BLaER1 treated with 17β-estradiol and CSF1 and Interleukin-3, amounts not matched to agents 10 nM and 100 nM (cell line): Measurements from ENCODE around the gene PITPNM1.
A peak's percentile ranks its signal among the peaks of the same experiment; 100 is the strongest.

Source experiments
- H3K27ac ChIP-seq, 11 experiments: shearing (Covaris generic); formaldehyde crosslinking; 2 replicates each; pipeline ENCODE4 v1.8.1; 2022
- H3K27me3 ChIP-seq, 11 experiments: shearing (Covaris generic); formaldehyde crosslinking; 2 replicates each; pipeline ENCODE4 v1.8.1; 2022
- H3K36me3 ChIP-seq, 11 experiments: shearing (Covaris generic); formaldehyde crosslinking; 2 replicates each; pipeline ENCODE4 v1.8.1; 2022
- H3K4me1 ChIP-seq, 10 experiments: shearing (Covaris generic); formaldehyde crosslinking; 2 replicates each; pipeline ENCODE4 v1.8.1; 2022
- H3K4me2 ChIP-seq, 11 experiments: shearing (Covaris generic); formaldehyde crosslinking; 2 replicates each; pipeline ENCODE4 v1.8.1; 2022
- H3K4me3 ChIP-seq, 10 experiments: shearing (Covaris generic); formaldehyde crosslinking; 2 replicates each; pipeline ENCODE4 v1.8.1; 2022
- H3K9ac ChIP-seq, 11 experiments: shearing (Covaris generic); formaldehyde crosslinking; 2 replicates each; pipeline ENCODE4 v1.8.1; 2022
- H3K9me3 ChIP-seq, 11 experiments: shearing (Covaris generic); formaldehyde crosslinking; replicated peaks in 1 of 11; 2 replicates each; pipeline ENCODE4 v1.8.1; 2022
- H4K20me1 ChIP-seq, 11 experiments: shearing (Covaris generic); formaldehyde crosslinking; 2 replicates each; pipeline ENCODE4 v1.8.1; 2022
- Cebpa-rat ChIP-seq, 11 experiments: shearing (Covaris generic); IDR thresholded peaks; 2 replicates each; pipeline ENCODE4 v1.8.1; 2022

Gene PITPNM1

GRCh38 chr11:67542169-67542568 is 37.0 kb upstream of the PITPNM1 start:
- Histone ChIP-seq H3K27ac (no peak overlapping the region), H3K4me2 (no peak overlapping the region), H3K4me1 (peaks cover 0 to 49% (median 23%) of the 10 kb centered on the region in 10 experiments; a peak in 16 of 20 replicates), H3K27me3 (no peaks in the 10 kb centered on the region), H3K36me3 (no peaks in the 10 kb centered on the region), H3K9ac (no peak overlapping the region), H3K4me3 (no peak overlapping the region), H3K9me3 (peaks cover 3 to 23% (median 12%) of the 10 kb centered on the region in 11 experiments; a peak in 19 of 22 replicates), H4K20me1 (no peaks in the 10 kb centered on the region)
- TF ChIP-seq Cebpa-rat (IDR thresholded peaks at IDR 0.05), result no peak

GRCh38 chr11:67541198-67541597 is 36.0 kb upstream of the PITPNM1 start:
- Histone ChIP-seq H3K9ac (no peak overlapping the region), H3K4me2 (no peak overlapping the region), H3K4me3 (no peak overlapping the region), H3K36me3 (no peaks in the 10 kb centered on the region), H3K9me3 (peaks cover 12 to 32% (median 22%) of the 10 kb centered on the region in 11 experiments), H3K4me1 (peaks cover 0 to 42% (median 23%) of the 10 kb centered on the region in 10 experiments; a peak in 16 of 20 replicates), H3K27me3 (no peaks in the 10 kb centered on the region), H4K20me1 (no peaks in the 10 kb centered on the region), H3K27ac (no peak overlapping the region)
- no peak for TF ChIP-seq Cebpa-rat (IDR thresholded peaks at IDR 0.05)

DNA sequence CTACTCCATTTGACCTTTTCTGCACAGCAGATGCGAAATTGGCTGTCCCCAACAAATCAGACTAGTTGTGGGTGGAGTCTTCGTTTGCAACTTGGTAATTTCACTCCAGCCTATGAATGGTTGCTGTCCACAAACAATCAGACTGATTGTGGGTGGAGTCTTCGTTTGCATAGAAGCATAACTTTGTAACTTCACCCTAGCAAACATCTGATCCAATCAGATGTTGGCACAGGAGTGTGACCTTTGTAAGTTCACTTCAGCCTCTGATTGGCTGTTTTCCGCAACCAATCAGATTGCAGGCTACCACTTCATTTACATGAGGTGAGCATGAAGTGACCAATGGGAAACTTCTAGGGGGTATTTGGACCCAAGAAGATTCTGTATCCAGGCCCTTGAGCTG is 34.4 kb upstream of the PITPNM1 start:
- Histone ChIP-seq H3K9me3 (peaks cover 29 to 49% (median 38%) of the 10 kb centered on the region in 11 experiments), H3K4me3 (no peak overlapping the region), H3K36me3 (no peaks in the 10 kb centered on the region), H3K4me1 (peaks cover 0 to 25% (median 10%) of the 10 kb centered on the region in 10 experiments; a peak in 16 of 20 replicates), H3K27me3 (no peaks in the 10 kb centered on the region), H3K9ac (no peak overlapping the region), H3K4me2 (no peak overlapping the region), H4K20me1 (no peaks in the 10 kb centered on the region), H3K27ac (no peak overlapping the region)
- TF ChIP-seq Cebpa-rat (IDR thresholded peaks at IDR 0.05), result no peak

- peaks cover 35 to 55% (median 44%) of the 10 kb centered on the region in 11 experiments for H3K9me3 ChIP-seq
- peaks cover 0 to 19% (median 4%) of the 10 kb centered on the region in 10 experiments; a peak in 11 of 20 replicates for H3K4me1 ChIP-seq
- no peak overlapping the region for H3K9ac ChIP-seq
- H3K4me2 ChIP-seq, result no peak overlapping the region
- H3K4me3 ChIP-seq, result no peak overlapping the region
- H3K27me3 ChIP-seq, result no peaks in the 10 kb centered on the region
- H4K20me1 ChIP-seq, result no peaks in the 10 kb centered on the region
- H3K36me3 ChIP-seq, result no peaks in the 10 kb centered on the region
- H3K27ac ChIP-seq, result no peak overlapping the region
- TF ChIP-seq Cebpa-rat (IDR thresholded peaks at IDR 0.05), result no peak
Measured at GRCh38 chr11:67538823-67539505, 33.8 kb upstream of the PITPNM1 start.

- Histone ChIP-seq H3K9me3 (peaks cover 41 to 61% (median 51%) of the 10 kb centered on the region in 11 experiments), H3K27me3 (no peaks in the 10 kb centered on the region), H3K4me3 (no peak overlapping the region), H3K4me1 (peaks cover 0 to 13% (median under 1%) of the 10 kb centered on the region in 10 experiments; a peak in 5 of 20 replicates), H3K4me2 (no peak overlapping the region), H3K27ac (no peak overlapping the region), H3K36me3 (peaks cover 0 to 4% (median 0%) of the 10 kb centered on the region in 11 experiments; a peak in 1 of 22 replicates), H4K20me1 (no peaks in the 10 kb centered on the region), H3K9ac (no peak overlapping the region)
- TF ChIP-seq Cebpa-rat (IDR thresholded peaks at IDR 0.05), result no peak
Measured at GRCh38 chr11:67538306-67538705, 33.1 kb upstream of the PITPNM1 start.

GRCh38 chr11:67535561-67535960 is 30.4 kb upstream of the PITPNM1 start:
- no peak overlapping the region for H3K27ac ChIP-seq
- H3K4me2 ChIP-seq, result no peak overlapping the region
- peaks cover 0 to 4% (median 0%) of the 10 kb centered on the region in 11 experiments; a peak in 1 of 22 replicates for H3K36me3 ChIP-seq
- H4K20me1 ChIP-seq, result no peaks in the 10 kb centered on the region
- peaks cover 54 to 79% (median 69%) of the 10 kb centered on the region in 11 experiments for H3K9me3 ChIP-seq
- H3K27me3 ChIP-seq, result no peaks in the 10 kb centered on the region
- no peak for TF ChIP-seq Cebpa-rat (IDR thresholded peaks at IDR 0.05)
- no peak overlapping the region for H3K9ac ChIP-seq
- H3K4me3 ChIP-seq, result no peak overlapping the region
- H3K4me1 ChIP-seq, result peaks cover 1 to 9% (median 2%) of the 10 kb centered on the region in 10 experiments; a peak in 19 of 20 replicates

GRCh38 chr11:67534070-67534679 is 29.0 kb upstream of the PITPNM1 start:
- Histone ChIP-seq H3K9ac (no peak overlapping the region), H4K20me1 (no peaks in the 10 kb centered on the region), H3K4me3 (peak overlapping the region in 3 of 10 experiments; percentile 1 to 40 (median 17); a peak in 2 of 20 replicates), H3K9me3 (peaks cover 52 to 76% (median 63%) of the 10 kb centered on the region in 11 experiments), H3K27ac (no peak overlapping the region), H3K27me3 (no peaks in the 10 kb centered on the region), H3K4me2 (no peak overlapping the region), H3K36me3 (peaks cover 0 to 4% (median 0%) of the 10 kb centered on the region in 11 experiments; a peak in 1 of 22 replicates), H3K4me1 (peaks cover 15 to 20% (median 16%) of the 10 kb centered on the region in 10 experiments)
- no peak for TF ChIP-seq Cebpa-rat (IDR thresholded peaks at IDR 0.05)

GRCh38 chr11:67532889-67533288 is 27.7 kb upstream of the PITPNM1 start:
- peaks cover 15 to 20% (median 16%) of the 10 kb centered on the region in 10 experiments for H3K4me1 ChIP-seq
- no peaks in the 10 kb centered on the region for H3K27me3 ChIP-seq
- peaks cover 52 to 72% (median 59%) of the 10 kb centered on the region in 11 experiments for H3K9me3 ChIP-seq
- H3K27ac ChIP-seq, result no peak overlapping the region
- peaks cover 0 to 4% (median 0%) of the 10 kb centered on the region in 11 experiments; a peak in 1 of 22 replicates for H3K36me3 ChIP-seq
- no peaks in the 10 kb centered on the region for H4K20me1 ChIP-seq
- no peak overlapping the region for H3K4me3 ChIP-seq
- no peak overlapping the region for H3K4me2 ChIP-seq
- no peak for TF ChIP-seq Cebpa-rat (IDR thresholded peaks at IDR 0.05)
- H3K9ac ChIP-seq, result no peak overlapping the region

DNA sequence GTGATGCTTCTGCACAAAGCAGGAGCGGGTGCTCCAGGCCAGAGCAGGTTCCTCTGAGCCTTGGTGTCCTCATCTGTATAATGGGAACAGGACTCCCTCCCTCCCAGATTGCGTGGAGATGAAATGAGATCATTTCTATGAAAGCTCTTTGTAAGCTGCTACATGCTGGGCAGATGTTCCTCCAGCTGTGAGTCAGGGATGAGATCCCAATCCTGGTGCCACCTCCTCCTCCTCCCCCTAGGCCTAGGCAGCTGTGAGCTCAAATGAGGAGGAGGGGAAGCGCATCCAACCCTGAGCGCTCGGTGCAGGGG is 25.1 kb upstream of the PITPNM1 start:
- Histone ChIP-seq H3K9me3 (peaks cover 32 to 50% (median 36%) of the 10 kb centered on the region in 11 experiments), H3K27me3 (no peaks in the 10 kb centered on the region), H3K4me1 (peaks cover 15 to 20% (median 16%) of the 10 kb centered on the region in 10 experiments), H3K9ac (peak overlapping the region in 2 of 11 experiments; percentile 23 to 29; a peak in 1 of 22 replicates), H4K20me1 (no peaks in the 10 kb centered on the region), H3K36me3 (peaks cover 0 to 4% (median 0%) of the 10 kb centered on the region in 11 experiments; a peak in 1 of 22 replicates), H3K4me2 (peak overlapping the region; percentile 43 to 82 (median 72)), H3K4me3 (no peak overlapping the region), H3K27ac (peak overlapping the region in 2 of 11 experiments; percentile 13 to 29; a peak in 2 of 22 replicates)
- TF ChIP-seq Cebpa-rat (IDR thresholded peaks at IDR 0.05), result no peak
